HT1080 (cell line): ENCODE measurements around the gene AP3S2. TPM values are rescaled to one million over a fixed set of nuclear protein-coding genes. Genes with fewer than 3 reads are reported as not detected.
"Not testable (repeated sequence)": the region's sequence is repeated elsewhere in the genome, so short reads cannot be mapped to it uniquely, and the experiment has no call there.

Experiments used
- DNase-seq: peaks from one replicate; pipeline ENCODE4 v3.0.0-alpha.2; 2015; ENCODE audit warnings: low read depth
- total RNA-seq: library from RNA; depleted of rRNA; stranded (reverse); fragments of >200 nt; shearing (Covaris generic); gene quantifications from 2 replicates; pipeline ENCODE4 v1.2.3, GENCODE V29; 2014

Gene AP3S2
- total RNA-seq, 1 experiment from 2014 or later: 21.1 TPM

- no peak for DNase-seq
These were observed 90.6 kb downstream of the AP3S2 start for GRCh38 chr15:89802986-89803824.

- DNase-seq: no peak
These were observed 91.4 kb downstream of the AP3S2 start for GRCh38 chr15:89802231-89802928.

GRCh38 chr15:89801471-89802195 lies 92.2 kb downstream of the AP3S2 start:
- no peak for DNase-seq

- no peak for DNase-seq
These were observed 93.8 kb downstream of the AP3S2 start for GRCh38 chr15:89799918-89800498.

GRCh38 chr15:89799011-89799911 lies 94.5 kb downstream of the AP3S2 start:
- DNase-seq: no peak

- no peak for DNase-seq
These were observed 96.1 kb downstream of the AP3S2 start for GRCh38 chr15:89797678-89798201.

- DNase-seq: no peak
These were observed 97.8 kb downstream of the AP3S2 start for GRCh38 chr15:89795996-89796395.

GRCh38 chr15:89794627-89795241 lies 99.1 kb downstream of the AP3S2 start:
- DNase-seq: peak; percentile 58

GRCh38 chr15:89792106-89792805 lies 101.5 kb downstream of the AP3S2 start:
- no peak for DNase-seq

GRCh38 chr15:89790661-89791060 lies 103.1 kb downstream of the AP3S2 start:
- no peak for DNase-seq

- DNase-seq: no peak
These were observed 103.6 kb downstream of the AP3S2 start for GRCh38 chr15:89790206-89790605.

- DNase-seq: not testable (repeated sequence)
These were observed 105.2 kb downstream of the AP3S2 start for GRCh38 chr15:89788585-89788984.

GRCh38 chr15:89787944-89788343 lies 105.8 kb downstream of the AP3S2 start:
- DNase-seq: no peak

- DNase-seq: no peak
These were observed 108.0 kb downstream of the AP3S2 start for GRCh38 chr15:89785774-89786140.

GRCh38 chr15:89785064-89785773 lies 108.6 kb downstream of the AP3S2 start:
- no peak for DNase-seq

GRCh38 chr15:89784686-89784960 lies 109.2 kb downstream of the AP3S2 start:
- DNase-seq: no peak

- no peak for DNase-seq
These were observed 109.7 kb downstream of the AP3S2 start for GRCh38 chr15:89783861-89784685.
